Caco-2 (cell line): Measurements from ENCODE around the gene NATD1. TPM values are rescaled to one million over a fixed set of nuclear protein-coding genes. Genes with fewer than 3 reads are reported as not detected.

Source experiments
- BruUV-seq: library from RNA; stranded (reverse); fragments of 400-500 nt; replicated peaks from 2 replicates; lab custom pipeline; 2021; lab: Mats Ljungman, UMichigan
- CTCF ChIA-PET: fragments of 300-600 bp; sonication (Branson Sonifier 250); formaldehyde crosslinking; loops from one replicate; lab custom pipeline; 2022; ENCODE audit warnings: antibody characterized with exemption; lab: Charles Lee
- POLR2A ChIA-PET: fragments of 300-600 bp; sonication (Branson Sonifier 250); formaldehyde crosslinking; loops from one replicate; lab custom pipeline; 2022; ENCODE audit warnings: antibody characterized with exemption; lab: Charles Lee
- DNase-seq, 2 experiments: peaks; one replicate each; pipeline versions ENCODE4 v3.0.0 to v3.0.0-alpha.2; 2020 to 2022
- H3K27me3 ChIP-seq: replicated peaks from 2 replicates; pipeline ENCODE4 v1.6.0; 2011; ENCODE audit warnings: low read length; ENCODE audit not compliant: control insufficient read depth, insufficient read depth
- H3K36me3 ChIP-seq: 2 replicates; pipeline ENCODE4 v1.5.1; 2011; ENCODE audit warnings: low read length; ENCODE audit not compliant: control insufficient read depth, insufficient read depth
- H3K4me1 ChIP-seq: fragments of 250-450 bp; sonication (Bioruptor Pico); 2 replicates; pipeline ENCODE4 v1.5.1; 2020; ENCODE audit warnings: mild to moderate bottlenecking
- H3K4me3 ChIP-seq: 2 replicates; pipeline ENCODE4 v1.5.1; 2011; ENCODE audit warnings: low read depth, mild to moderate bottlenecking, control low read depth, low read length
- H3K9me3 ChIP-seq: fragments of 250-450 bp; sonication (Bioruptor Pico); 2 replicates; pipeline ENCODE4 v1.5.1; 2020; ENCODE audit warnings: mild to moderate bottlenecking, moderate library complexity
- H3K27ac Mint-ChIP-seq: one replicate; pipeline ENCODE4 v1.8.0; 2022; ENCODE audit warnings: mixed read lengths; ENCODE audit not compliant: unreplicated experiment
- H3K27me3 Mint-ChIP-seq: one replicate; pipeline ENCODE4 v1.8.0; 2022; ENCODE audit warnings: mixed read lengths; ENCODE audit not compliant: insufficient read depth, unreplicated experiment
- H3K36me3 Mint-ChIP-seq: one replicate; pipeline ENCODE4 v1.8.0; 2022; ENCODE audit warnings: mild to moderate bottlenecking, mixed read lengths; ENCODE audit not compliant: insufficient read depth, unreplicated experiment
- H3K4me1 Mint-ChIP-seq: one replicate; pipeline ENCODE4 v1.8.0; 2022; ENCODE audit warnings: low read depth, mixed read lengths; ENCODE audit not compliant: unreplicated experiment
- H3K4me3 Mint-ChIP-seq: one replicate; pipeline ENCODE4 v1.8.0; 2022; ENCODE audit warnings: mild to moderate bottlenecking, moderate library complexity, mixed read lengths; ENCODE audit not compliant: unreplicated experiment
- H3K9me3 Mint-ChIP-seq: one replicate; pipeline ENCODE4 v1.8.0; 2022; ENCODE audit warnings: mixed read lengths; ENCODE audit not compliant: unreplicated experiment
- CTCF ChIP-seq, 2 experiments: fragments of 200-600 bp in 1 of 2; IDR thresholded peaks; 1 replicate in 1 of 2; 2 replicates in 1 of 2; pipeline versions ENCODE4 v1.5.1 to v1.8.0; 2011 to 2022; ENCODE audit warnings: antibody characterized with exemption in 1 of 2, control low read depth in 1 of 2, inconsistent platforms in 1 of 2, low read depth in 1 of 2, low read length in 1 of 2, mild to moderate bottlenecking in 1 of 2, moderate library complexity in 1 of 2; ENCODE audit not compliant: insufficient read depth in 1 of 2, severe bottlenecking in 1 of 2, unreplicated experiment in 1 of 2
- intact Hi-C: fragments of 100-400 bp; cut with micrococcal nuclease; formaldehyde crosslinking; loops from one replicate; pipeline ENCODE4 v1.10.0; 2022; ENCODE audit not compliant: unreplicated experiment
- total RNA-seq: library from RNA; stranded (reverse); gene quantifications from 2 replicates; pipeline ENCODE4 v1.2.3, GENCODE V29; 2022

The NATD1 gene
- total RNA-seq, 1 experiment from 2014 or later, result 18.4 TPM

- no peaks in the 10 kb centered on the region for H3K4me1 Mint-ChIP-seq
- H3K4me3 ChIP-seq, result no peak overlapping the region
- H3K4me3 Mint-ChIP-seq, result no peak overlapping the region
- no peaks in the 10 kb centered on the region for H3K9me3 Mint-ChIP-seq
- H3K9me3 ChIP-seq, result no peaks in the 10 kb centered on the region
- TF ChIP-seq CTCF (IDR thresholded peaks at IDR 0.05; ENCODE audit: insufficient read depth in 1 of 2, low read depth in 1 of 2, low read length in 1 of 2, severe bottlenecking in 1 of 2, unreplicated experiment in 1 of 2), result no peak
- no peak for DNase-seq
- CTCF ChIA-PET, result interaction anchor here (0.6 kb wide), 1 partner anchor 26 kb away, joined by 3 read pairs; no protein-coding TSS in a partner anchor
- BruUV-seq, result no TSS peak
- H3K36me3 Mint-ChIP-seq, result no peaks in the 10 kb centered on the region
- no peaks in the 10 kb centered on the region for H3K27me3 ChIP-seq
- POLR2A ChIA-PET, result no interaction called here
- no peaks in the 10 kb centered on the region for H3K27me3 Mint-ChIP-seq
- intact Hi-C loops, result no loop called here
- H3K27ac Mint-ChIP-seq, result no peak overlapping the region
- no peaks in the 10 kb centered on the region for H3K4me1 ChIP-seq
- H3K36me3 ChIP-seq, result no peaks in the 10 kb centered on the region
Measured at GRCh38 chr17:21269394-21269793, 16.2 kb upstream of the NATD1 start.

- Histone ChIP-seq H3K36me3 (no peaks in the 10 kb centered on the region), H3K4me3 (no peak overlapping the region), H3K9me3 (no peaks in the 10 kb centered on the region), H3K4me1 (no peaks in the 10 kb centered on the region), H3K27me3 (no peaks in the 10 kb centered on the region)
- no TSS peak for BruUV-seq
- intact Hi-C loops, result no loop called here
- no peaks in the 10 kb centered on the region for H3K4me1 Mint-ChIP-seq
- no peak overlapping the region for H3K27ac Mint-ChIP-seq
- POLR2A ChIA-PET, result no interaction called here
- no peaks in the 10 kb centered on the region for H3K27me3 Mint-ChIP-seq
- CTCF ChIA-PET, result no interaction called here
- peak in 1 of 2 experiments; percentile 48 for DNase-seq
- no peak for TF ChIP-seq CTCF (IDR thresholded peaks at IDR 0.05; ENCODE audit: insufficient read depth in 1 of 2, low read depth in 1 of 2, low read length in 1 of 2, severe bottlenecking in 1 of 2, unreplicated experiment in 1 of 2)
- H3K9me3 Mint-ChIP-seq, result no peaks in the 10 kb centered on the region
- H3K4me3 Mint-ChIP-seq, result no peak overlapping the region
- H3K36me3 Mint-ChIP-seq, result no peaks in the 10 kb centered on the region
Measured at GRCh38 chr17:21268596-21269188, 15.5 kb upstream of the NATD1 start.

GRCh38 chr17:21263376-21263775, 10.2 kb upstream of the NATD1 start:
- H3K27me3 ChIP-seq, result no peaks in the 10 kb centered on the region
- H3K9me3 ChIP-seq, result no peaks in the 10 kb centered on the region
- POLR2A ChIA-PET, result no interaction called here
- CTCF ChIA-PET, result no interaction called here
- Mint-ChIP-seq H3K27ac (no peak overlapping the region), H3K9me3 (no peaks in the 10 kb centered on the region), H3K4me3 (no peak overlapping the region), H3K4me1 (peaks cover 6% of the 10 kb centered on the region), H3K36me3 (no peaks in the 10 kb centered on the region), H3K27me3 (no peaks in the 10 kb centered on the region)
- no peak for DNase-seq
- no TSS peak for BruUV-seq
- no peaks in the 10 kb centered on the region for H3K36me3 ChIP-seq
- no peak for TF ChIP-seq CTCF (IDR thresholded peaks at IDR 0.05; ENCODE audit: insufficient read depth in 1 of 2, low read depth in 1 of 2, low read length in 1 of 2, severe bottlenecking in 1 of 2, unreplicated experiment in 1 of 2)
- intact Hi-C loops, result no loop called here
- no peak overlapping the region for H3K4me3 ChIP-seq
- H3K4me1 ChIP-seq, result peaks cover 10% of the 10 kb centered on the region
